GM18519 (cell line): ENCODE measurements around the gene PIK3CB.
"Not testable (repeated sequence)": the region's sequence is repeated elsewhere in the genome, so short reads cannot be mapped to it uniquely, and the experiment has no call there.

Experiments used
- ATAC-seq: cut with Tn5 transposase; IDR thresholded peaks from one replicate; pipeline ENCODE4 v1.9.1; 2021; ENCODE audit warnings: mild to moderate bottlenecking, moderate library complexity; ENCODE audit not compliant: unreplicated experiment, low FRiP score

The PIK3CB gene

DNA sequence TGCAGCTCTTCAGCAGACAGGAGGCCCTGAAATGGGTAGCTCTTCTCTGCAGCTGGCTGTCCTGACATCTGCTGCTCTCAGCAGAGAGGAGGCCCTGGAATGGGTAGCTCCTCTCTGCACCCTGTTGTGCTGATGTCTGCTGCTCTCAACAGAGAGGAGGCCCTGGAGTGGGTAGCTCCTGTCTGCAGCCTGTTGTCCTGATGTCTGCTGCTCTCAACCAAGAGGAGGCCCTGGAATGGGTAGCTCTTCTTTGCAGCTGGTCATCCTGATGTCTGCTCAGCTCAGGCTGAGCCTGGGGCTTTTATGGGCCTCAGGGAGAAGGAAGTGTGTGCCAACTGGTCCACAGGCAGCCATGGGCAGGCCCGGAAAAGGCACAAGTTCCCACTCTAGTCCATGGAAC lies 66.6 kb downstream of the PIK3CB start:
- ATAC-seq: no peak

- ATAC-seq: no peak
Observed at GRCh38 chr3:138767498-138768104, 67.1 kb downstream of the PIK3CB start.

- ATAC-seq: no peak
Observed at GRCh38 chr3:138761002-138761401, 73.7 kb downstream of the PIK3CB start.

- ATAC-seq: no peak
Observed at GRCh38 chr3:138748190-138748589, 86.5 kb downstream of the PIK3CB start.

DNA sequence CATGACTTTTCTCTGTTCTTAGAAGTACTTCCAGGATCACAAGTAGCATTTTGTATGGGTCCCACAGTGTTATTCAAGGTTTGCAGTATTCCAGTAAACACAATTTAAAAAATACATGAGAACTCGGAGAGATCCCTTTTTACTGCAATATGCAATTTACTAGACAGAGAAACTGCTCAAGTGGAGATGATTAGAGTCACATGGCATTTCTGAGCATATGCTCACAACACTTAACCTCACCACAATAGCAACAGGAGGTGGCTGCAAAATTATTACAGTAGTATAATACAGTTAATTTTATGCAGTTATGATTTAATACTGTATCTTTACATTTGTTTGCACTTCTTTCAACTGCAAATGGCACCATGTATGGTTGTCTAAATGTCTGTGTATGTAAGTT lies 87.5 kb downstream of the PIK3CB start:
- no peak for ATAC-seq

GRCh38 chr3:138740072-138740471 lies 94.7 kb downstream of the PIK3CB start:
- ATAC-seq: no peak

- ATAC-seq: no peak
Observed at GRCh38 chr3:138732456-138732855, 102.3 kb downstream of the PIK3CB start.

- no peak for ATAC-seq
Observed at GRCh38 chr3:138726946-138727730, 107.6 kb downstream of the PIK3CB start.

DNA sequence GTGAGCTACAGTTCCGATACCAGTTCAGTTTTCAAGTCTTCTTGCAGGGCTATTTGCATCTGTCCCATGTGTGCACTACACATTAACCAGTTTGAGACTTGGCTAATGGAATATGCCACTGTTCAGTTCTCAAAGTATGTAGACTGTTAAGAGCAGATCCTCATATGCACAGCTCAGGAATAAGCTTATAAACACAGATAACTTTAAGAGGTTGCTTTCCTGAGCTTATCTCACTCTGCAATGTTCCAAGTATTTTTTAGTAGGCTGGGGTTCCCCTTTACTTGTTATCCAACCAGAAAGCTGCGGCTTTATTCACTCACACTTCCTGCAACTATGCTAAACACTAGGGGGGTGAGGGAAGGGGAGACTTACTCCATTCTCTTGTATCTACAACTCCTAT lies 108.7 kb downstream of the PIK3CB start:
- ATAC-seq: not testable (repeated sequence)

- no peak for ATAC-seq
Observed at GRCh38 chr3:138725116-138725515, 109.6 kb downstream of the PIK3CB start.

- no peak for ATAC-seq
Observed at GRCh38 chr3:138724443-138724842, 110.3 kb downstream of the PIK3CB start.

DNA sequence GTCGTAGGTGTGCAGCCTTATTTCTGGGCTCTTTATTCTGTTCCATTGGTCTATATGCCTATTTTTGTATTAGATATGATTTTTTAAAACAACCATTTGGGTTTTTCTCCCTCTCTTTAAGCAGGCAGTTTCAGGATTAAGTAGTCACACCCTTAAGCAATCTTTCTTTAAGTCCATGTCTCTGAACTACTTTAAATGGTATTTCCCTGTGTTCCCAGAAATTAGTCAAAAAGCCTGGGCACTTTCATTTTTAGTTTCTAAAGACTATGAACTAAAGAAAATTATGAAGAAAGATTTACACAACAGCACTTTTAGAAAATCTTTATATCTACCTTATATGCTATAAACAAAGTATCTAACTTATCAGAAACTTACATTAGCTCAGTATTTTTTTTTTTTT lies 115.9 kb downstream of the PIK3CB start:
- no peak for ATAC-seq

DNA sequence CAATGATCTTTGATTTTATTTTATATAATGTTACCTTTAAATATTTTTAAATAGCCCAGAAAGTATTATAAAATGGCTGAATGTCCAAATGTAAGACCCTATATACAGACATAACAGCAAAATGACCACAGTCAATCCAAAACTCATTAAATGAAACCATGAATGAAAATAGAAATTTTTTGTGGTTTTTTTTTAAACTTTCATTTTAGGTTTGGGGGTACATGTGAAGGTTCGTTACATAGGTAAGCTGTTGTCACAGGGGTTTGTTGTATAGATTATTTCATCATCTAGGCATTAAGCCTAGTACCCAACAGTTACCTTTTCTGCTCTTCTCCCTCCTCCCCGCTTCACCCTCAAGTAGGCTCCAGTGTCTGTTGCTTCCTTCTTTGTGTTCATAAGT lies 117.4 kb downstream of the PIK3CB start:
- peak; percentile 71 for ATAC-seq

DNA sequence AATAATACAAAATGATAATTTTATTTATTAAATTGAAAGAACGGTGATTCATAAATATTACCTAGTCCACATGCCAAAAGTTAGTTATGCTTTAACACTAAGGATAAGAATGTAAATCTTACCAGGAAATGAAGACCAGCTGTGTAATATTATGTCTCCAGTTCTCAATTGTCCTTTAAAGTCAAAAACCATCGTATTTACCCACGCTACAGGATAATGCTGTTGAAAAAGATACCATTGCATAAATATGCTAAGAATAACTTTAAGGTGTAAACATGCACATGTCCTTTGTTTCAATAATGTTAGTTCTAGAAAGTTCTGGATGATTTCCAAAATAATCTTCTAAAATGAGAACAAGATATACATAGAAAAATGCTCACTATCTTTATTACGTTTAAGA lies 122.6 kb downstream of the PIK3CB start:
- no peak for ATAC-seq

- ATAC-seq: no peak
Observed at GRCh38 chr3:138705675-138706074, 129.1 kb downstream of the PIK3CB start.

- no peak for ATAC-seq
Observed at GRCh38 chr3:138696666-138697370, 137.9 kb downstream of the PIK3CB start.

DNA sequence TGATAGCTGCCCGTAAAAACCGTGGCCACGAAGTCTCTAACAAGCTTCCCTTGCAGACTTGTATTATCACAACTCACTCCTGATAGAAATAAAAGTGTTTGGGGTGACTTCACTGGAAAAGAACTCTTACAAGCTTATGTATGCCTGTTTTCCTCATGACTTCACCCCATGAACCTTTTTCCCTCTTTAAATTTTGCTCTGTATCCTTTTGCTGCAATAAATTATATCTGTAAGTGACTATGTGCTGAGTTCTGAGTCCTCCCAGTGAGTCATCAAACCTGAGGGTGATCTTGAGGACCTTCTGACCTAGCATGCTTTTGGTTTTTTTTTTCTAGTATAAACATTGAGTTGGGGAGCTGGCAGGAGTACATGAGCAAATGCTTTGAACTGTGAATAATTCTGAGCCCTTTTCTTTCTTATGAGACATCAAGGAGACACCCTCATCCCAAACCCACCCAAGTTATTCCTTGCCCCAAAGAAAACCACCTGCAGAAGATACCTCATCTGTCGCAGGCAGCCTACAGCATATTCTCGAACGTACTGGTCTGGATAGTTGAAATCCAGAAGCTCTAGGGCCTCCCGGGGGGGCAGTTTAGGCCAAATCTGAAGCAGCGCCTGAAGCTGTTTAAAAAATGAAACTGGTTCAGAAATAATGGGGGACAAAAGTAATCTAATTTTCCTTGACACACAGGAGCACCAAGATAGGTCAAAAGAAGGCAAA lies 140.3 kb downstream of the PIK3CB start:
- ATAC-seq: no peak

DNA sequence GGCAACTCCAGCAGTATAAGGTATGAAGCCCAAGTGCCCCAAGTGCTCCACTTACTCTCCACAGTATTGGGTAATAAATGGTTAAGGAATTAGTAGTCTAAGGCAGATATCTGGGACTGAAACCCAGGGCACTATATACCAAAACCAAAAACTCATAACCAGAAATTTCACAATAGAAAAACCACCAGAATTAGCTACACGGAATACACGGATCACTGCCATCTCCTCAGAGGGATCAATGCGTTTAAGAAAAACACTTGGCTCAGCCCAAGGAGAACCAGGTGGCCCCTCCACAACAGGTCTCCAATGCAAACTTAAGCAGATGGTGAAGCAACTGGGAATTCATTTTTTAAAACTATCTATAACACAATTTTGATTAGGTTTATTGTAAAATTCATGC lies 142.6 kb downstream of the PIK3CB start:
- no peak for ATAC-seq

- no peak for ATAC-seq
Observed at GRCh38 chr3:138691351-138691750, 143.4 kb downstream of the PIK3CB start.

GRCh38 chr3:138690036-138690435 lies 144.7 kb downstream of the PIK3CB start:
- ATAC-seq: no peak

- ATAC-seq: no peak
Observed at GRCh38 chr3:138688871-138689299, 145.8 kb downstream of the PIK3CB start.
